Mucosa of rectum (tissue), 2 donors: ENCODE results near the gene SCAMP3.

Experiments
- H3K27ac ChIP-seq, 2 donors: one replicate each; pipeline ENCODE4 v1.7.0; 2013; ENCODE audit warnings: inconsistent platforms in 2 of 2, low read depth in 2 of 2, low read length in 2 of 2
- H3K27me3 ChIP-seq, 2 donors: one replicate each; pipeline ENCODE4 v1.7.0; 2013; ENCODE audit warnings: low read length in 2 of 2; ENCODE audit not compliant: control insufficient read depth in 2 of 2, insufficient read depth in 2 of 2
- H3K36me3 ChIP-seq, 2 donors: one replicate each; pipeline ENCODE4 v1.7.0; 2013; ENCODE audit warnings: low read length in 2 of 2; ENCODE audit not compliant: control insufficient read depth in 2 of 2, insufficient read depth in 2 of 2
- H3K4me1 ChIP-seq, 2 donors: one replicate each; pipeline ENCODE4 v1.7.0; 2013; ENCODE audit warnings: low read length in 2 of 2, mild to moderate bottlenecking in 1 of 2; ENCODE audit not compliant: control insufficient read depth in 2 of 2, insufficient read depth in 2 of 2
- H3K4me3 ChIP-seq, 2 donors: one replicate each; pipeline ENCODE4 v1.7.0; 2013; ENCODE audit warnings: low read length in 2 of 2
- H3K9ac ChIP-seq, 2 donors: one replicate each; pipeline ENCODE4 v1.7.0; 2013; ENCODE audit warnings: low read length in 2 of 2, low read depth in 1 of 2, mild to moderate bottlenecking in 1 of 2
- H3K9me3 ChIP-seq, 2 donors: one replicate each; pipeline ENCODE4 v1.7.0; 2013; ENCODE audit warnings: low read length in 2 of 2; ENCODE audit not compliant: control insufficient read depth in 2 of 2
- donor health status: healthy.
- donor health status: Normal muscosa, but diverticular disease.

Gene SCAMP3

DNA sequence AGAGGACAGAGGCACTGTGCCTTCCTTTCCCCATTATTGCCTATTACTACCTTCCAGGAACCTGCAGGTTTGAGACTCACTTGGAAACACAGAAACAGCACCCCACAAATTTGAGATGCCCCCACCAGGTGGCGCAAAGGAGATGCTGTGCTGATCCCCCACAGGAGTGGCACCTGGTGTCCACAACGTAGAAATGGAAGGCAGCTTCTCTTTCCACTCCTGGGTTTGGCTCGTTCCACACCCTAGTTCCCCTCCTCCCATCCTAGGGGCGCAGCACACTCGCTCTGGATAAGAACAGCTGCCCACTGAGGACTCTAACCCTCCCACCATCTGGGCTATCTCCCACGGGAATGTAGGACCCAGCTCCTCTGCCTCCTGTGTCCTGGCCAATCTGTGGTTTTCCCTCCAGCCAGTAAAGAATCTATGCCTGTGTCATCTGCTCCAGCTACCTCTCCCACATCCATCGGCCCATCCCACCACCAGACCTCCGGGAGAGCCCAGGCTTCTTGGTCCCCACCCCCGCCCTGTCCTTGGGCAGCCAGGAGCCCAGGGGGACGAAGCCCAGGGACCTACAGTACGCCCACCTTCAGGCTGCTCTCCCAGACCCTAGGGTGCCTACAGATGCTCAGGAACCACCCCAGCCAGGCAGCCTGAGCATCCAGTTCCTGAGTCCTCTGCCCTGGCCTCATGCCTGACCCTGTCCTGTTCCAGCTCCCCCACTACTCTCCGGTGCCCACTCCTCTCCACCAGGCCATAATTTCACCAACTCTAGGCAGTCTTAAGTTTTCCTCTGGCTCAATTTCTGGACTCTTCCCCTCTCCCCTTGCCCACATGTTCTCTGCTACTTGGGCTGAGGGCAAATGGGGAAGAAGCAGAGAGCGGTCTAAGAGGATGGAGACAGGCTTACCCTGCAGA, 55.0 kb downstream of the SCAMP3 start:
- peak overlapping the region; percentile 47 to 61 for H3K4me3 ChIP-seq
- peak overlapping the region; percentile 97 for H3K27ac ChIP-seq
- no peaks in the 10 kb centered on the region for H3K27me3 ChIP-seq
- peak overlapping the region; percentile 41 to 47 for H3K9ac ChIP-seq
- peaks cover 21 to 25% of the 10 kb centered on the region in 2 donors for H3K4me1 ChIP-seq
- H3K36me3 ChIP-seq: no peaks in the 10 kb centered on the region
- H3K9me3 ChIP-seq: no peaks in the 10 kb centered on the region
